K562 treated with DMSO at 1 percent for 48 hours (cell line): Measurements from ENCODE around the gene KRTAP8-1. TPM values are rescaled to one million over a fixed set of nuclear protein-coding genes. Genes with fewer than 3 reads are reported as not detected.

Experiments used
- total RNA-seq: library from RNA; unstranded; fragments of 300-600 nt; gene quantifications from 2 replicates; pipeline ENCODE4 v1.2.3, GENCODE V29; 2022; ENCODE audit warnings: low replicate concordance; ENCODE audit errors: extremely low read depth

KRTAP8-1 gene, protein sequence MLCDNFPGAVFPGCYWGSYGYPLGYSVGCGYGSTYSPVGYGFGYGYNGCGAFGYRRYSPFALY
- total RNA-seq: not detected in 2 replicates

DNA sequence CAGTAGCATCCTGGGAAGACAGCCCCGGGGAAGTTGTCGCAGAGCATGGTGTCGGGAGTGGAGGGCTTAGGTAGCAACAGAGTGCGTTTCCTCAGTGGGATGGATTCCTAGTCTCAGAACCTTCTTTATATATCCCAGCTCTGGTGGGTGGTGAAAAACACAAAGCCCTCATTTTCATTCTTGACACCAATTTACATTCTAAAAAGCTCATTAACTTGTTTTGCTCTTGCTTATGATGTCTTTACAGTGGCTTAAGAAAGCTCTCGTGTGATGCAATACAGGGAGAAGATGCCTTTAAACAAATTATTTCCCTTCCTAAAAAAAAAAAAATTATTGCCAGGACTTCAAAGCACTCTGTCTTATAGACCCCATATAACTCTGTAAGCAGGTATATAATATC is at the start of gene KRTAP8-1:
Gene KRTAP8-1, minus strand, starts transcription at position 101 of the 400 bp plus-strand sequence. Its CDS starts 54 bp downstream, at position 47.

DNA sequence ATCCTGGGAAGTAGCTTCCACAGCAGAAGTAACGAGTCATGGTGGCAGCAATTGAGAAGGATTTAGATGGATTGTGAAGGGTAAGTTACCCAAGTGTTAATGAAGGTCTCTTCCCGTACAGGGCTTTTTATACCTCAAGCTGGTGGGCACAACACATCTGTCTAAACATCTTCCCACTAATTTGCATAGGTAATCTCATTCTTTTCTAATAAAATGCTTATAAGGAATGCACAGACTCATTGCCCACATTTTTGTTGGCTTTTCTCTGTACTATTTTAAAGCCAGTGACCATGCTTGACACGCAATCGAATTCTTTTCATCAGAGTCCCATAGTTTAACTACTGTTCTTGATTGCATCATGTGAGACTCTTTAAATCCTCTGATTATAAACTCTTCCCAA is 16.6 kb upstream of the KRTAP8-1 start, which contains the start of gene KRTAP7-1:
Gene KRTAP7-1, minus strand, starts transcription at position 101 of the 400 bp plus-strand sequence. Its CDS starts 61 bp downstream, at position 40.

Other genes starting within 250 kb of the KRTAP8-1 start
- not detected in 2 replicates for gene KRTAP22-2, start 222.9 kb downstream of the KRTAP8-1 start, total RNA-seq
- gene KRTAP6-3, start 220.8 kb downstream of the KRTAP8-1 start, total RNA-seq: not detected in 2 replicates
- gene KRTAP6-2, start 214.4 kb downstream of the KRTAP8-1 start, total RNA-seq: not detected in 2 replicates
- gene KRTAP22-1, start 212.2 kb downstream of the KRTAP8-1 start, total RNA-seq: not detected in 2 replicates
- not detected in 2 replicates for gene KRTAP6-1, start 199.3 kb downstream of the KRTAP8-1 start, total RNA-seq
- not detected in 2 replicates for gene KRTAP20-1, start 196.8 kb downstream of the KRTAP8-1 start, total RNA-seq
- not detected in 2 replicates for gene KRTAP20-4, start 192.6 kb downstream of the KRTAP8-1 start, total RNA-seq
- not detected in 2 replicates for gene KRTAP20-2, start 178.1 kb downstream of the KRTAP8-1 start, total RNA-seq
- gene KRTAP20-3, start 170.4 kb downstream of the KRTAP8-1 start, total RNA-seq: not detected in 2 replicates
- not detected in 2 replicates for gene KRTAP21-3, start 94.5 kb downstream of the KRTAP8-1 start, total RNA-seq
- gene KRTAP21-2, start 66.0 kb downstream of the KRTAP8-1 start, total RNA-seq: not detected in 2 replicates
- gene KRTAP21-1, start 57.8 kb downstream of the KRTAP8-1 start, total RNA-seq: not detected in 2 replicates
- gene KRTAP7-1, start 16.5 kb upstream of the KRTAP8-1 start, total RNA-seq: not detected in 2 replicates
- gene KRTAP11-1, start 68.3 kb upstream of the KRTAP8-1 start, total RNA-seq: not detected in 2 replicates
- not detected in 2 replicates for gene KRTAP19-8, start 225.2 kb upstream of the KRTAP8-1 start, total RNA-seq